Trophoblast cell (in vitro differentiated cells and primary cell): ENCODE measurements around the gene TANGO6.

Experiments used
- DNase-seq, 2 donors: peaks; one replicate each; pipeline ENCODE4 v3.0.0-alpha.2; 2016
- H2AFZ ChIP-seq: 2 replicates; pipeline ENCODE4 v1.6.1; 2013; ENCODE audit warnings: low read length, moderate library complexity, mild to moderate bottlenecking; ENCODE audit not compliant: insufficient read depth, poor library complexity
- H2AK5ac ChIP-seq: 2 replicates; pipeline ENCODE4 v1.6.1; 2013; ENCODE audit warnings: mild to moderate bottlenecking, low read length
- H2BK120ac ChIP-seq: 2 replicates; pipeline ENCODE4 v1.6.1; 2013; ENCODE audit warnings: low read length, mild to moderate bottlenecking, moderate library complexity; ENCODE audit not compliant: insufficient read depth, poor library complexity
- H2BK12ac ChIP-seq: 2 replicates; pipeline ENCODE4 v1.6.1; 2013; ENCODE audit warnings: mild to moderate bottlenecking, low read length, moderate library complexity
- H2BK5ac ChIP-seq: 2 replicates; pipeline ENCODE4 v1.6.1; 2013; ENCODE audit warnings: low read length, low read depth, moderate library complexity, mild to moderate bottlenecking; ENCODE audit not compliant: poor library complexity
- H3K14ac ChIP-seq: 2 replicates; pipeline ENCODE4 v1.6.1; 2013; ENCODE audit warnings: mild to moderate bottlenecking, low read length
- H3K18ac ChIP-seq: 2 replicates; pipeline ENCODE4 v1.6.1; 2013; ENCODE audit warnings: mild to moderate bottlenecking, low read length
- H3K23ac ChIP-seq: 2 replicates; pipeline ENCODE4 v1.6.1; 2013; ENCODE audit warnings: low read length
- H3K27ac ChIP-seq: 2 replicates; pipeline ENCODE4 v1.5.1; 2013; ENCODE audit warnings: low read depth, mild to moderate bottlenecking, inconsistent platforms, low read length, moderate library complexity
- H3K27me3 ChIP-seq: 2 replicates; pipeline ENCODE4 v1.6.1; 2013; ENCODE audit warnings: inconsistent platforms, mild to moderate bottlenecking, low read length, moderate library complexity; ENCODE audit not compliant: insufficient read depth
- H3K36me3 ChIP-seq, 2 experiments: 1 replicate in 1 of 2; 2 replicates in 1 of 2; pipeline ENCODE4 v1.6.1; 2013; ENCODE audit warnings: low read length in 2 of 2, mild to moderate bottlenecking in 2 of 2, moderate library complexity in 1 of 2; ENCODE audit not compliant: insufficient read depth in 2 of 2, control insufficient read depth in 1 of 2
- H3K4ac ChIP-seq: 2 replicates; pipeline ENCODE4 v1.6.1; 2013; ENCODE audit warnings: low read depth, mild to moderate bottlenecking, low read length, moderate library complexity
- H3K4me1 ChIP-seq, 2 experiments: 1 replicate in 1 of 2; 2 replicates in 1 of 2; pipeline ENCODE4 v1.6.1; 2013; ENCODE audit warnings: low read length in 2 of 2, mild to moderate bottlenecking in 2 of 2, moderate library complexity in 1 of 2; ENCODE audit not compliant: insufficient read depth in 2 of 2, control insufficient read depth in 1 of 2
- H3K4me2 ChIP-seq: 2 replicates; pipeline ENCODE4 v1.6.1; 2013; ENCODE audit warnings: inconsistent platforms, mild to moderate bottlenecking, low read length, moderate library complexity
- H3K4me3 ChIP-seq: 2 replicates; pipeline ENCODE4 v1.5.1; 2013; ENCODE audit warnings: mild to moderate bottlenecking, low read depth, low read length, inconsistent platforms
- H3K79me1 ChIP-seq: one replicate; pipeline ENCODE4 v1.6.1; 2013; ENCODE audit warnings: low read length
- H3K79me2 ChIP-seq: 2 replicates; pipeline ENCODE4 v1.6.1; 2013; ENCODE audit warnings: low read length, mild to moderate bottlenecking; ENCODE audit not compliant: control insufficient read depth, insufficient read depth, poor library complexity
- H3K9ac ChIP-seq: 2 replicates; pipeline ENCODE4 v1.6.1; 2013; ENCODE audit warnings: mild to moderate bottlenecking, low read length
- H3K9me3 ChIP-seq: 2 replicates; pipeline ENCODE4 v1.6.1; 2013; ENCODE audit warnings: low read depth, mild to moderate bottlenecking, control low read depth, inconsistent platforms, low read length; ENCODE audit not compliant: insufficient read depth
- H4K12ac ChIP-seq: 2 replicates; pipeline ENCODE4 v1.6.1; 2013; ENCODE audit warnings: low read depth, mild to moderate bottlenecking, low read length, moderate library complexity
- H4K8ac ChIP-seq: 2 replicates; pipeline ENCODE4 v1.6.1; 2013; ENCODE audit warnings: low read depth, mild to moderate bottlenecking, low read length, moderate library complexity
- H4K91ac ChIP-seq: one replicate; pipeline ENCODE4 v1.6.1; 2013; ENCODE audit warnings: low read depth, mild to moderate bottlenecking, low read length, moderate library complexity
- WGBS: extraction: QIAGEN DNeasy Blood & Tissue Kit; methylation state at CpG from one replicate; pipeline ENCODE4 v1.1.7; 2013; ENCODE audit warnings: missing lambda C conversion rate; ENCODE audit not compliant: insufficient read length, insufficient coverage; ENCODE audit errors: extremely low coverage; 5-methylcytosine and 5-hydroxymethylcytosine counted together

TANGO6 gene

GRCh38 chr16:68984467-68984866 lies 141.1 kb downstream of the TANGO6 start:
- Histone ChIP-seq H3K27me3 (no peaks in the 10 kb centered on the region), H3K4me2 (no peak overlapping the region), H3K18ac (no peak overlapping the region), H3K14ac (no peak overlapping the region), H3K4me3 (no peak overlapping the region), H2AK5ac (no peak overlapping the region), H4K12ac (no peak overlapping the region), H2AFZ (no peak overlapping the region), H2BK120ac (no peak overlapping the region), H3K4me1 (peaks cover 0 to 1% of the 10 kb centered on the region in 2 experiments), H2BK12ac (no peak overlapping the region), H3K9me3 (no peaks in the 10 kb centered on the region), H3K23ac (no peak overlapping the region), H2BK5ac (no peak overlapping the region), H3K79me2 (no peaks in the 10 kb centered on the region), H3K36me3 (no peaks in the 10 kb centered on the region), H3K9ac (no peak overlapping the region), H4K91ac (no peak overlapping the region), H4K8ac (no peak overlapping the region), H3K27ac (no peak overlapping the region), H3K79me1 (no peaks in the 10 kb centered on the region), H3K4ac (no peak overlapping the region)
- WGBS = no CpG with 5 or more reads among the region's 1 CpG
- DNase-seq = no peak

- H2BK5ac ChIP-seq = no peak overlapping the region
These were observed 141.9 kb downstream of the TANGO6 start for GRCh38 chr16:68985268-68985667.

GRCh38 chr16:68985855-68986254 lies 142.5 kb downstream of the TANGO6 start:
- H3K36me3 ChIP-seq = no peaks in the 10 kb centered on the region
- no peak overlapping the region for H2AK5ac ChIP-seq
- no peak overlapping the region for H3K23ac ChIP-seq
- no peak overlapping the region for H3K27ac ChIP-seq
- no peak overlapping the region for H4K12ac ChIP-seq
- no peak overlapping the region for H3K4me3 ChIP-seq
- no peak overlapping the region for H3K4ac ChIP-seq
- H3K27me3 ChIP-seq = no peaks in the 10 kb centered on the region
- no peak overlapping the region for H2AFZ ChIP-seq
- no peak overlapping the region for H4K8ac ChIP-seq
- no peak overlapping the region for H4K91ac ChIP-seq
- no peaks in the 10 kb centered on the region for H3K9me3 ChIP-seq
- peaks cover 0 to 1% of the 10 kb centered on the region in 2 experiments for H3K4me1 ChIP-seq
- H3K79me2 ChIP-seq = no peaks in the 10 kb centered on the region
- no peak overlapping the region for H3K4me2 ChIP-seq
- H2BK12ac ChIP-seq = no peak overlapping the region
- H3K9ac ChIP-seq = no peak overlapping the region
- no peak overlapping the region for H3K18ac ChIP-seq
- H3K14ac ChIP-seq = no peak overlapping the region
- WGBS = no CpG with 5 or more reads among the region's 2 CpGs
- H2BK120ac ChIP-seq = no peak overlapping the region
- DNase-seq = no peak
- H2BK5ac ChIP-seq = no peak overlapping the region
- H3K79me1 ChIP-seq = no peaks in the 10 kb centered on the region

More at GRCh38 chr16:68985268-68985667, 141.9 kb downstream of the TANGO6 start:
- Histone ChIP-seq H3K18ac (no peak overlapping the region), H2BK120ac (no peak overlapping the region), H4K12ac (no peak overlapping the region), H3K36me3 (no peaks in the 10 kb centered on the region), H4K91ac (no peak overlapping the region), H2BK12ac (no peak overlapping the region), H3K4me3 (no peak overlapping the region), H2AK5ac (no peak overlapping the region), H3K14ac (no peak overlapping the region), H3K27ac (no peak overlapping the region), H3K79me2 (no peaks in the 10 kb centered on the region), H2AFZ (no peak overlapping the region), H3K27me3 (no peaks in the 10 kb centered on the region), H4K8ac (no peak overlapping the region), H3K9me3 (no peaks in the 10 kb centered on the region), H3K23ac (no peak overlapping the region), H3K79me1 (no peaks in the 10 kb centered on the region), H3K4me2 (no peak overlapping the region), H3K4ac (no peak overlapping the region), H3K9ac (no peak overlapping the region), H3K4me1 (peaks cover 0 to 1% of the 10 kb centered on the region in 2 experiments)
- WGBS = no CpG with 5 or more reads among the region's 5 CpGs
- DNase-seq = no peak

GRCh38 chr16:68987734-68988457 lies 144.6 kb downstream of the TANGO6 start:
- no peak overlapping the region for H3K4me3 ChIP-seq
- H3K4me2 ChIP-seq = no peak overlapping the region
- no peak overlapping the region for H2AK5ac ChIP-seq
- H4K91ac ChIP-seq = no peak overlapping the region
- H2BK5ac ChIP-seq = no peak overlapping the region
- H3K27ac ChIP-seq = no peak overlapping the region
- H3K79me2 ChIP-seq = no peaks in the 10 kb centered on the region
- no peaks in the 10 kb centered on the region for H3K27me3 ChIP-seq
- H3K4me1 ChIP-seq = peaks cover 0 to 4% of the 10 kb centered on the region in 2 experiments
- H3K9me3 ChIP-seq = no peaks in the 10 kb centered on the region
- no peaks in the 10 kb centered on the region for H3K79me1 ChIP-seq
- H3K36me3 ChIP-seq = no peaks in the 10 kb centered on the region
- no CpG with 5 or more reads among the region's 4 CpGs for WGBS
- H3K23ac ChIP-seq = no peak overlapping the region
- H3K4ac ChIP-seq = no peak overlapping the region
- no peak overlapping the region for H3K9ac ChIP-seq
- DNase-seq = no peak
- no peak overlapping the region for H3K18ac ChIP-seq
- no peak overlapping the region for H4K12ac ChIP-seq
- no peak overlapping the region for H4K8ac ChIP-seq
- no peak overlapping the region for H2BK120ac ChIP-seq
- H2BK12ac ChIP-seq = no peak overlapping the region
- no peak overlapping the region for H2AFZ ChIP-seq
- no peak overlapping the region for H3K14ac ChIP-seq
